Activated T-helper 2 cell treated with anti-CD3 and anti-CD28 coated beads, Interferon-gamma antibody, Interleukin-2, Interleukin-4, amounts not matched to agents 10 μg/mL and 5 μg/mL and 100 μg/mL, durations not matched to agents 14 hours and 24 hours and 36 hours (primary cell): ENCODE results near the gene YIPF3. TPM values are rescaled to one million over a fixed set of nuclear protein-coding genes. Genes with fewer than 3 reads are reported as not detected.

ENCODE experiments used
- DNase-seq: peaks from one replicate; pipeline ENCODE4 v3.0.0; 2021; ENCODE audit warnings: low spot score
- H3K27ac Mint-ChIP-seq: one replicate; pipeline ENCODE4 v1.8.0; 2021; ENCODE audit warnings: mixed read lengths
- H3K27me3 Mint-ChIP-seq: one replicate; pipeline ENCODE4 v1.8.0; 2021; ENCODE audit warnings: low read depth, mixed read lengths
- H3K36me3 Mint-ChIP-seq: one replicate; pipeline ENCODE4 v1.8.0; 2021; ENCODE audit warnings: low read depth, mixed read lengths
- H3K4me1 Mint-ChIP-seq: one replicate; pipeline ENCODE4 v1.8.0; 2021; ENCODE audit warnings: low read depth, mixed read lengths
- H3K4me3 Mint-ChIP-seq: one replicate; pipeline ENCODE4 v1.8.0; 2021; ENCODE audit warnings: low read depth, mild to moderate bottlenecking, moderate library complexity, mixed read lengths
- H3K9me3 Mint-ChIP-seq: one replicate; pipeline ENCODE4 v1.8.0; 2021; ENCODE audit warnings: mixed read lengths
- intact Hi-C: fragments of 100-400 bp; cut with micrococcal nuclease; formaldehyde crosslinking; loops from one replicate; pipeline ENCODE4 v1.15.1; 2023
- total RNA-seq: library from RNA; stranded (reverse); gene quantifications from 2 replicates; pipeline ENCODE4 v1.2.3, GENCODE V29; 2022

YIPF3 gene
- total RNA-seq, 1 donor from 2014 or later: 59.0 TPM

- H3K36me3 Mint-ChIP-seq: no peaks in the 10 kb centered on the region
- H3K9me3 Mint-ChIP-seq: no peaks in the 10 kb centered on the region
- H3K4me3 Mint-ChIP-seq: no peak overlapping the region
- intact Hi-C loops: no loop called here
- H3K27ac Mint-ChIP-seq: no peak overlapping the region
- H3K4me1 Mint-ChIP-seq: peaks cover 2% of the 10 kb centered on the region
- DNase-seq: no peak
- H3K27me3 Mint-ChIP-seq: peaks cover 23% of the 10 kb centered on the region
Observed at GRCh38 chr6:43461936-43462335, 54.8 kb downstream of the YIPF3 start.

Other genes with a start within 250 kb of the YIPF3 start
- gene SLC22A7, start 218.7 kb downstream of the YIPF3 start, total RNA-seq: not detected in 2 replicates
- 0.34 and 0.75 TPM in 2 replicates for gene CRIP3, start 208.1 kb downstream of the YIPF3 start, total RNA-seq
- gene ZNF318, start 147.3 kb downstream of the YIPF3 start, total RNA-seq: 11.5 and 13.2 TPM in 2 replicates
- 45.6 and 46.7 TPM in 2 replicates for gene ABCC10, start 89.4 kb downstream of the YIPF3 start, total RNA-seq
- 2.1 and 2.5 TPM in 2 replicates for gene DLK2, start 61.4 kb downstream of the YIPF3 start, total RNA-seq
- gene TJAP1, start 39.4 kb downstream of the YIPF3 start, total RNA-seq: 36.0 and 42.7 TPM in 2 replicates
- 0.11 and 0.21 TPM in 2 replicates for gene LRRC73, start 6.6 kb downstream of the YIPF3 start, total RNA-seq
- gene POLR1C, start 163 bp upstream of the YIPF3 start, total RNA-seq: 60.8 and 63.8 TPM in 2 replicates
- gene XPO5, start 59.1 kb upstream of the YIPF3 start, total RNA-seq: 114 and 119 TPM in 2 replicates
- gene POLH, start 59.3 kb upstream of the YIPF3 start, total RNA-seq: 35.7 and 44.5 TPM in 2 replicates
- gene GTPBP2, start 112.3 kb upstream of the YIPF3 start, total RNA-seq: 71.7 and 78.4 TPM in 2 replicates
- gene MAD2L1BP, start 118.9 kb upstream of the YIPF3 start, total RNA-seq: 35.4 and 38.4 TPM in 2 replicates
- gene RSPH9, start 128.1 kb upstream of the YIPF3 start, total RNA-seq: not detected in 2 replicates
- gene MRPS18A, start 170.9 kb upstream of the YIPF3 start, total RNA-seq: 44.8 and 45.1 TPM in 2 replicates